ENCODE data around the gene IPPK. TPM values are rescaled to one million over a fixed set of nuclear protein-coding genes. Genes with fewer than 3 reads are reported as not detected.

IPPK gene
- total RNA-seq = 15.4 and 17.6 TPM in 2 replicates

- peak; percentile 98 to 99 for DNase-seq (ENCODE audit: low read depth in 2 of 2)
These were observed at the start of gene IPPK for GRCh38 chr9:92669890-92670708. IPPK (minus strand) TSS chr9:92670131; CDS start chr9:92669988, 143 bp downstream.

GRCh38 chr9:92719028-92719647 lies 49.2 kb upstream of the IPPK start:
- DNase-seq (ENCODE audit: low read depth in 2 of 2) = no peak

- no peak for DNase-seq (ENCODE audit: low read depth in 2 of 2)
These were observed 48.4 kb upstream of the IPPK start for GRCh38 chr9:92718086-92719001.

DNA sequence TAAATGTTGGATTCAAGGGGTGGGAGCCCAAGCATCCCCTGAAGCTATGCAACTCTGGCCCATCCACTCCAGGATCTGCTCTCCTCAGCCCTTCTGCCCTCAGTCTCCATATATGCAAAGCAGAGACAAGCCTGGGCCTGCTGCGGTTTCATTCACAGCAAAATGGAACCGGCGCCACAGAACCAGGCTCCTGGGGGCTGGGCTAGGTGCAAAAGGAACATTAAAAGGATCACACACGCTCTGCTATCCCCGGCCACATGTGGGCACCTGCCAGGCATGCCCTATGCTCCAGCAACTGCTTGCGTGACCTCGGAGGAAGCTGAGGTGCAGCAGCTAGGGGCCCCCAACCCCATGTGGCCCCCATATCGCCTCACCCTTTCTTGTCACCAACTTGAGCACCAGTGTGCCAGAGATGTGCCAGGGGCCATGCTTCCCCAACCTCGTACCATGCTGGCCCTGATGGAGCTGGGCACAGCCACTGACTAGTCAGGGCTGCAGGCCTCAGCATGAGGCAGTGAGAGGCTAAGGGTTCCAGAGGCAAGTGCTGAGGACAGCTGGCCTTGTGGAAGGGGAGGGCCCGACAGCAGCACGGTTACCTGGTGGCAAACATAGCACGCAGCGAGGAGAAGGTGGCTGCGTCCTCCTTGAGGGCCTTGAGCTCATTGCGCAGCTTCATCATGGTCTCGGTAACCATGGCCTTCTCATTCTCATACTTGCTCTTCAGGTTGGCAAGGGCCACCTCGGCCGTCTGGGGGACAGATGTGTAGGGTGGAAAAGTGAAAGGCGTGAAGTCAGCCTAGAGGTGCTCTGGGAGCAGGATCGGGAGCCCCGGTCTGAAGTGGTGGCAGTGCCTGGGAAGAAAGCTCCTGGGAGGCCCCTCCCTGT lies 47.5 kb upstream of the IPPK start:
- no peak for DNase-seq (ENCODE audit: low read depth in 2 of 2)

GRCh38 chr9:92716557-92716956 lies 46.6 kb upstream of the IPPK start:
- peak in 1 of 2 donors; percentile 57 for DNase-seq (ENCODE audit: low read depth in 2 of 2)

GRCh38 chr9:92715488-92716231 lies 45.7 kb upstream of the IPPK start:
- DNase-seq (ENCODE audit: low read depth in 2 of 2) = no peak

DNA sequence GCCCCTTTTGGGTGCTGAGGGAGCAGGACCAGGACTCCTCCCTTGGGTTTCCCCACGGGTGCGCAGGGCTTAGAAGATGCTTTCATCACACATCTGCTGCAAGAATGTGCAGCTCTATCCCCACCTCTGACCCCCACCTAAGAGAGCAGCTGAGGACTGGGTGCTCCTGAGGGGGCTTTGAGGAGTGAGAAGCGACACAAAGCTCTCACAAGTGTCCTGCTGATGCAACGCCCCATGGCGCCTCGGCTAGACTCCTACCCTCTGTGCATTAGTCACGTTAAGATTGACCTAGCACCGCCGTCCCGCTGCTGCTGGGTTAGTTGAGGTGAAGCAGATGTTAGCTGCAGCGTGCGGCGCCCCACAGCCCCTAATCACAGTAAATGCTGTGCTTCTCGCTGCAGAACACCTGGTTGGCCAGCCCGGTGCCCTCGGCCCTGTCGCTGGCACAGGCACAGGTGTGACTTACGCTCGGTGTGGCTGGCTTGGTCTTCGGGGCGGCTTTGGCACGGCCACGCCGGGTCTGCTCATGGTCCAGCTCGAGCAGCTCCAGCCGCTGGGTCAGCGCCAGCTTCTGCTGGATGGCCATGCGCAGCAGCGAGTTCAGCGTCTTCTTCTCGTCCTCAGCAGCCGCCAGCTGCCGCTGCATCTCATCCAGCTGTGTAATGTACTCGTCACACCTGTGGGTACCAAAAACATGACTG lies 45.0 kb upstream of the IPPK start:
- no peak for DNase-seq (ENCODE audit: low read depth in 2 of 2)

DNA sequence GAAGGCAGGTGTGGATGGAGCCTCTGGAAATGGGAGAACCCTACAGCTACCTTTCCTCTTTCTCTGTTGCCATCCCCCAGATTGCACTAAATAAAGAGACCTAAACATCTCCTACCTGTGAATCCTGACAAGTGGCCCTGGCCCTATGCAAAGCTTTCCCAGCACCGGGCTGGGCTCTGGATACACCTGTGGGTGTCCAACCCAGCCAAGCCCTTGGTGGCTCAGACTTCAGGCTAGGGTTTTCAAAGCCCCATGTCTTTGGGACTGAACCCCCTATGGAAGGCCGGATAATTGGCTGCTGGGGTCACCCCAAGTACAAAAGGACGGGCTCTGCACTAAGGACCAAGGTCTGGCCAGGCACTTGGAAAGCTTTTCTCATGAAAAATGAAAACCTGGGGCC lies 44.1 kb upstream of the IPPK start:
- DNase-seq (ENCODE audit: low read depth in 2 of 2) = no peak

DNA sequence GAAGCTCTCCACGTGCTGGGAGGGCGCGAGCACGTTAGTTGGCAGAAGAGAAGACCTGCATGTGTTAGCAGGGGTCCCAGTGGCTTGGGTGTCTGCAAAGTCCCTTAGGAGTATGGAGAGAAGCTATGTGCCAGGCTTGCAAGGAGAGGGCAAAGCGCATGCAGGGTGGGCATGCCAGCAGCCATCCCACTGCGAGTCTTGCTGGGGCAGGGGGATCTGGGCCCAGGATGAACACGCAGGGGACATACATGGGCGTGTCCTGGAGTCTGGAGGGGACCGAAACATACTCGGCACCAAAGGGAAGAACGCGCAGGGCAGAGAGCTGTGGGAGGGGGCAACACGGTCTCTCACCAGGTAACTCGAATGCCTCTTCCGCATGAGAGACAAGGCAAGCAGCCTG lies 43.6 kb upstream of the IPPK start:
- DNase-seq (ENCODE audit: low read depth in 2 of 2) = no peak

DNA sequence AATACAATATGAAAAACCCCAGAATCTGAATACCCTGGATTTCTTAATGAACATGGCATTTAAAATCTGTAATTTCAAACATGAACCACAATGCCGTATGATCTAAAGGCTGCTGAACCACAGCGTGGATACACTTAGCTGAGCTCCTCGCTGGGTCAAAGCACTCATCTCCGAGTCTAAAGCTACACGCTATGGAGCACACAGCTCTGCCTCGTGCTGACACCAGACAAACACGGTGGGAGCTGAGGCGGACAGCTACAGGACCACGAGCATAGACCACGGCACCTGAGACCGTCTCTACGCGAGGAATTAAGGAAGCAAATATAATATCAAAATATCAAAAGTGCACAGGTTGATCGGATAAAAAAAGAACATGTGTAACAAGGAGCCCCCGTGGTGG lies 42.8 kb upstream of the IPPK start:
- no peak for DNase-seq (ENCODE audit: low read depth in 2 of 2)

DNA sequence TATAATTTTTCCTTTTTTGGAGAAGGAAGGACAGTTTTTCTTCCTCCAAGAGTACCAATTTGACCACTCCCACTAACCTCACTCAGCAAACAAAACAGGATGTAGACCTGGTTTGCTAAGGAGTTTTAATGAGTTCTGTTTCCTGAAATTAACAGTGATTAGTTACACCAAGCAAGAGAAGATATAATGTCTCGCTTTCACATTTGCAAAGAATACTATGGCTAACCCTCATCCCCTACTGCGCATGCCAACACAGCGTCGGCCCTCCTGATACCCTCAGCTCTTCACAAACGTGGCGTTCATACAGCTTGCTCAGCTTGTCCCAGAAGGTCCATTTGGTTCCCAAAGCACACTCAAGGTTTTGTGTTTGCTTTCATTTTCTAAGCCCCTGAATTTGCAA lies 41.9 kb upstream of the IPPK start:
- DNase-seq (ENCODE audit: low read depth in 2 of 2) = no peak

DNA sequence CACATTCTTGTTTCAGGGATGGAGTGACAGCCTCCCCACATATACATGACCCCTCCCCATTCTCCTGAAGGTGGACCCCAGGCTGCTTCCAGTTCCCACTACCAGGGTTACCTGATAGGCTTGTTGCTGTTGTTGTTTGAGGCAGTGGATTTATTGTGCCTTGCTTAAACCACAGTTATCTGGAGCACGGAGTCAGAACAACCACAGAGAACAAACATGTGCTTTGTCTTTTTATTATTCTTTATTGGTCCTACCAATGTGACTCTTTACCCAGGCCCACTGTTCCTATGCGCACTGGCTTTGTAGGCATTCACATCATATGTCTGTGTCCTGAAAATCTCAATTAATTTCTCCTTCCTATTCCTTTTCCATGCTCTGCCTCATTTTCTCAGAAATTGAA lies 41.2 kb upstream of the IPPK start:
- no peak for DNase-seq (ENCODE audit: low read depth in 2 of 2)

DNA sequence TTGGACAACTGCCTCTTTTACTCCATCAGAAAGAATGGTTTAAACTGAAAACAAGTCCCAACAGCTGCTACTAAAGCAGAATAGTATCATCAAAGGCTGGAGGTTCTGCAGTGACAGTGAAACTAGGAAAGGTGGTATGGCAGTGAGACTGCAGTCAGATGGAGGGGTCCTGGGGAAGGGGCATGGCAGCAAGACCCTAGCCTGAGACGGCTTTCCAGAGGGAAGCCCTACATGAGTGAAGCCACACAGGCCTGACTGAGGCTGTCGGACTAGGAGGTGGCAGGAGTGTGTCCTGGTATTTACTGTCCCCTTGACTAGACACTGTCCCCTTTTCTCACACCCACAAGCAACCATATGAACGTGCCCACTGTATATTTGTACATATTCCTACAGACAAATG lies 40.4 kb upstream of the IPPK start:
- no peak for DNase-seq (ENCODE audit: low read depth in 2 of 2)

- no peak for DNase-seq (ENCODE audit: low read depth in 2 of 2)
These were observed 40.0 kb upstream of the IPPK start for GRCh38 chr9:92709954-92710353.

DNA sequence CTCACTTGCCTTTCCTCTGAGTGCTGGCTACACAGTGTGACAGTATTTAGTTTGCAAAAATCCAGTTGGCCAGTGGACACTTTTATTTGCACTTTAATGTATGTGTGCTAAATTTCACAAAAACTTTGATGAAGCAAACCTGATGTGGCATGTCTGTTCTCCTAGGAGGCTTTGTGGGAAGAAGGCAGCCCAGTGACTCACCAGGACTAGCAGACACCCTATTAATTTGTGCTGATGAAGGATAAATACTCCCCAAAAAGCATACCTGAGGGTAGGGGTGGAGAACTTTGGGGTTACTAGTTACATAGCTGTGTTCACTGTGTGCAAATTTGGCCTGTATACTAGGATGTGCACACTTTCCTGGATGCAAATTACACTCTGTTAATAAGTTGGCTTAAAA lies 39.3 kb upstream of the IPPK start:
- DNase-seq (ENCODE audit: low read depth in 2 of 2) = no peak

- DNase-seq (ENCODE audit: low read depth in 2 of 2) = peak; percentile 17 to 40
These were observed 37.6 kb upstream of the IPPK start for GRCh38 chr9:92707530-92707929.

- DNase-seq (ENCODE audit: low read depth in 2 of 2) = peak in 1 of 2 donors; percentile 47
These were observed 36.4 kb upstream of the IPPK start for GRCh38 chr9:92706218-92706940.

GRCh38 chr9:92704528-92704927 lies 34.6 kb upstream of the IPPK start:
- DNase-seq (ENCODE audit: low read depth in 2 of 2) = no peak

GRCh38 chr9:92696619-92697018 lies 26.7 kb upstream of the IPPK start:
- no peak for DNase-seq (ENCODE audit: low read depth in 2 of 2)
